ENCODE data around the gene SYCP3.

DNA sequence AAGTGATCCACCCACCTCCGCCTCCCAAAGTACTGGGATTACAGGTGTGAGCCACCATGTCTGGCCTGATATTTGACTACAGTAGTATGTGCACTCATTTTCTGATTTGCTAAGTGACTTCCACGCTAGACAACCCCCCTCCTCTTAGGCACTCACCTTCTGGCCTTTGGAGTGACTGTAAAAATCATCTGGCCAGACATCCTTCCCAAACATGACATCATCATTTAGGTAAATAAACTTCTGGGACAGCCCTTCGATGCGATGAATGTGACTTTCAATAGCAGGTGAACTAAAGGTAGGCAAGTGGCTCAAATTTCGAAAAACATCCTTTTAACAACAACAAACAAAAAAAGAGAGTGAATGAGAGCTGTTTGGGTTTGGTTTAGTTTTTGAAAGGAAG is 30.6 kb upstream of the SYCP3 start:
- TF ChIP-seq, protein P1, sequence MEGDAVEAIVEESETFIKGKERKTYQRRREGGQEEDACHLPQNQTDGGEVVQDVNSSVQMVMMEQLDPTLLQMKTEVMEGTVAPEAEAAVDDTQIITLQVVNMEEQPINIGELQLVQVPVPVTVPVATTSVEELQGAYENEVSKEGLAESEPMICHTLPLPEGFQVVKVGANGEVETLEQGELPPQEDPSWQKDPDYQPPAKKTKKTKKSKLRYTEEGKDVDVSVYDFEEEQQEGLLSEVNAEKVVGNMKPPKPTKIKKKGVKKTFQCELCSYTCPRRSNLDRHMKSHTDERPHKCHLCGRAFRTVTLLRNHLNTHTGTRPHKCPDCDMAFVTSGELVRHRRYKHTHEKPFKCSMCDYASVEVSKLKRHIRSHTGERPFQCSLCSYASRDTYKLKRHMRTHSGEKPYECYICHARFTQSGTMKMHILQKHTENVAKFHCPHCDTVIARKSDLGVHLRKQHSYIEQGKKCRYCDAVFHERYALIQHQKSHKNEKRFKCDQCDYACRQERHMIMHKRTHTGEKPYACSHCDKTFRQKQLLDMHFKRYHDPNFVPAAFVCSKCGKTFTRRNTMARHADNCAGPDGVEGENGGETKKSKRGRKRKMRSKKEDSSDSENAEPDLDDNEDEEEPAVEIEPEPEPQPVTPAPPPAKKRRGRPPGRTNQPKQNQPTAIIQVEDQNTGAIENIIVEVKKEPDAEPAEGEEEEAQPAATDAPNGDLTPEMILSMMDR (IDR thresholded peaks at IDR 0.05; ENCODE audit: low read depth, low read length, poor library complexity, severe bottlenecking), result no peak
- no peak for TF ChIP-seq EZH2phosphoT487 (IDR thresholded peaks at IDR 0.05; ENCODE audit: borderline replicate concordance, low read length)
